ENCODE measurements around the gene MAN1A1.
"Not testable (repeated sequence)": the region's sequence is repeated elsewhere in the genome, so short reads cannot be mapped to it uniquely, and the experiment has no call there.

MAN1A1 gene

GRCh38 chr6:119157506-119157815 lies 192.1 kb downstream of the MAN1A1 start:
- H3K4me3 ChIP-seq (replicated peaks; ENCODE audit: insufficient read depth, low read length) = no peak overlapping the region
- TF ChIP-seq GABPA (IDR thresholded peaks at IDR 0.05; ENCODE audit: low read depth) (no peak), POLR2AphosphoS5 (IDR thresholded peaks at IDR 0.05; ENCODE audit: low read depth) (no peak), REST (IDR thresholded peaks at IDR 0.05; ENCODE audit: insufficient replicate concordance, low read depth) (no peak), SPI1 (IDR thresholded peaks at IDR 0.05; ENCODE audit: borderline replicate concordance, low read depth) (no peak), CTCF (IDR thresholded peaks at IDR 0.05; ENCODE audit: insufficient read depth, low read length) (no peak)
- DNase-seq (ENCODE audit: low read depth in 1 of 2, low spot score in 1 of 2) = no peak
- H3K27ac ChIP-seq (replicated peaks) = no peak overlapping the region
- peaks cover 2% of the 10 kb centered on the region for H3K27me3 ChIP-seq (ENCODE audit: insufficient read depth, poor library complexity, severe bottlenecking)

- Histone ChIP-seq H3K27ac (replicated peaks) (no peak overlapping the region), H3K27me3 (ENCODE audit: insufficient read depth, poor library complexity, severe bottlenecking) (peaks cover 2% of the 10 kb centered on the region), H3K4me3 (replicated peaks; ENCODE audit: insufficient read depth, low read length) (no peak overlapping the region)
- no peak for DNase-seq (ENCODE audit: low read depth in 1 of 2, low spot score in 1 of 2)
- TF ChIP-seq GABPA (IDR thresholded peaks at IDR 0.05; ENCODE audit: low read depth) (no peak), REST (IDR thresholded peaks at IDR 0.05; ENCODE audit: insufficient replicate concordance, low read depth) (no peak), CTCF (IDR thresholded peaks at IDR 0.05; ENCODE audit: insufficient read depth, low read length) (no peak), POLR2AphosphoS5 (IDR thresholded peaks at IDR 0.05; ENCODE audit: low read depth) (no peak)
Observed at GRCh38 chr6:119156757-119157505, 192.6 kb downstream of the MAN1A1 start.

GRCh38 chr6:119156082-119156481 lies 193.5 kb downstream of the MAN1A1 start:
- DNase-seq (ENCODE audit: low read depth in 1 of 2, low spot score in 1 of 2) = not testable (repeated sequence)

GRCh38 chr6:119152187-119152586 lies 197.4 kb downstream of the MAN1A1 start:
- no peak overlapping the region for H3K27ac ChIP-seq (replicated peaks)
- H3K27me3 ChIP-seq (ENCODE audit: insufficient read depth, poor library complexity, severe bottlenecking) = no peaks in the 10 kb centered on the region
- no peak for DNase-seq (ENCODE audit: low read depth in 1 of 2, low spot score in 1 of 2)
- H3K4me3 ChIP-seq (replicated peaks; ENCODE audit: insufficient read depth, low read length) = no peak overlapping the region
- TF ChIP-seq SPI1 (IDR thresholded peaks at IDR 0.05; ENCODE audit: borderline replicate concordance, low read depth) = no peak
- TF ChIP-seq GABPA (IDR thresholded peaks at IDR 0.05; ENCODE audit: low read depth) = no peak

More at GRCh38 chr6:119156082-119156481, 193.5 kb downstream of the MAN1A1 start:
- H3K4me3 ChIP-seq (replicated peaks; ENCODE audit: insufficient read depth, low read length); H3K27me3 ChIP-seq (ENCODE audit: insufficient read depth, poor library complexity, severe bottlenecking); H3K27ac ChIP-seq (replicated peaks): not testable (repeated sequence)

All from HL-60 (cell line).